MV-4-11 (cell line): ENCODE measurements around the gene E2F8.

Experiments
- DNase-seq: peaks from one replicate; lab custom pipeline; 2025; lab: John Stamatoyannopoulos, UW

E2F8 gene

DNA sequence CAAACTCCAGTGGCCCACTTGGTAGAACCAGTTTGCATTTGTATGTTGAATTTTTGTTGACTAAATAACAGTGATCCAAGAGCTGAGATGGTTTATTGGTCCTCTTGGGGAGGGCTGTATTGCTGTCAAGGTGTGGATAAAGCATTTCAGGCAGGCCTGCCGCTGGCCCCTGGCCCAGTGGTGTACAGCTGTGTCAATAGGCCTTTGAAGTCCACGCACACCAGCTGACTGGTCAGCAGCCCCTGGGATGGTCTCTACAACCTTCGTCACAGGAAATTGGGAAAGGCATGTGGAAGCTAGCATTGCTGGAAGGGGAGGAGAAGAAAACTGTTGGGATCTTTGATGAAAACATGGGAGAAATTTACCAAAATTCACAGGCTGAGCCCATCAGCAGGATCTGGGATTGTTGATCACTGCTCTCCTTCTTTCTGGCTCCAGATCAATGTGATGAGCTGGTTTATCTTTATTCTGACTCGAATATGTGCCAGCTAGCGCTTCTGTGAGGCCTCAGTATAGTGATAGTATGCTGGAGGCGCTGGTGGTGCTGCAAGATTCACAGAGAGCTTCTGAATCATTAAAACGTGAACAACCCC lies 12.5 kb upstream of the E2F8 start:
- no peak for DNase-seq

- no peak for DNase-seq
These were observed 11.8 kb upstream of the E2F8 start for GRCh38 chr11:19252394-19253152.

DNA sequence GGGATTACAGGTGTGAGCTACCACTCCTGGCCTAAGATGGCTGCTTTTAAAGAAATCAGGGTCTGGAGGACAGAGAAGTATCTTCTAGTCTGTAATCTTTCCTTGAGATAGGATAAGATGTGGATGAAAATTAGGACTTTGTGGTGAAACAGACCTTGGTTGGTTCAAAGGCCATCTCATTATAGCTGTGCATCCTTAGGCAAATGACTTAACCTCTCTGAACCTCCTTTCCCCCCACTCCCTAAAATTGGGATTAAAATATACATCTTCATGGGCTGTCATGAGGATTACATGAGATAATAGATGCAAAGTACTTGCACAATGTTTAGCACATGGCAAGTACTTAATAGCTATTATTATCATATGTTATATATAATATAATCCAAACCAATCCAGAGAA lies 10.8 kb upstream of the E2F8 start:
- DNase-seq: no peak

DNA sequence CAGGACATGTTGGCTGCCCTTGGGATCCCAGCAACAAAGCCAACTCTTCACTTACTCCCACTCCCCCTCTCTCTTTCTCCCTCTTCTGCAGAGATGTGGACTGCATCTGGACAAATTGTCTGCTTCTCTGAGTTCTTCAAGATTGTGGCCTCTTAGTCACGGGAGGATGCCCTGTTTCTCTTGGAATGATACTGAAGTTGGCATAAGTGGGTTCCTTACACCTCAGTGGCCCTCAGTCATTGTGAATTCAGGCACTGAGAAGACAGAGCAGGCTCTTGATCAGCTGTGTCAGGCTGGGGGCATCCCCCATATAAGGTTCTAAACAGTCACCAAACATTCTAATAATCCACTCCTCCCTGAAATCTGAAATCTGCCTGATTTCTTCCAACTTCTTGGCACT lies 6.1 kb upstream of the E2F8 start:
- DNase-seq: no peak

GRCh38 chr11:19245351-19245750 lies 4.6 kb upstream of the E2F8 start:
- no peak for DNase-seq

DNA sequence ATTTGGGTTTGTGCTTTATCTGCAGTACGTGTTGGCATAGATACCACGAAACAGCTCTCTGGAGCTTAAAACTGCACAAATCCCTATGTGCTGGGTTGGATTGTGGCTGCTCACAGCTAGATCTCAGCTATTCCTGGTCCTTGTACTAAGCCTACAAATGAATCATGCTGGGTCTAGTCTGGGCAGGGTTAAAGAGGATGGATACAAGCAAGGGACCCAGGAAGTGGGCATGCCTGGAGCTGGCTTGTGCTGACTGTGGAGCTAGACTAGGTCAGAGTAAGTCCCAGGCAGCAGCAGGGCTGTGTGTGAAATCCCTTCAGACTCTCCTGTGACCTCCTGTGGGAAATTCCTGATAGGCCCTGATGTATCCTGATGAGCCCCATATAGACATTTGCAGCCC lies 3.9 kb upstream of the E2F8 start:
- peak; percentile 22 for DNase-seq

DNA sequence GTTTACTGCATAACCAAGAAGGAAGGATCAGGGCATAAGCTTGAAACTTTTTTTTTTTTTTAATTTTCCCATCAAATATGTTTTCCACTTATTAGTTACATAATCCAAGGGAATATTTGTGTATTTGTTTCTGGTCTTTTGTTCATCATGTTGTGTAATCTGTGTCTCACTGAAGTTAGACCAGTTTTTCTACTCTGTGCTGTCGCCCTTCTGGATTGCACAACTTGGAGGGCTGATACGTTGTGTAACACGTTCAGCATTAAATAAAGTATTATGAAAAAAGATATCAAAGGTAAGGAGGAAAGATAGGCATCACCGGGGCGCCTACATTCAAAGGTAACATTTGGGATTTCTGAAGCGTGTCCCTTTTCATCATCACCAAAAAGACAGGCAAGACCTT lies 3.3 kb upstream of the E2F8 start:
- peak; percentile 74 for DNase-seq

- peak; percentile 73 for DNase-seq
These were observed 2.9 kb upstream of the E2F8 start for GRCh38 chr11:19243613-19244012.

- no peak for DNase-seq
These were observed 2.4 kb upstream of the E2F8 start for GRCh38 chr11:19243143-19243542.

DNA sequence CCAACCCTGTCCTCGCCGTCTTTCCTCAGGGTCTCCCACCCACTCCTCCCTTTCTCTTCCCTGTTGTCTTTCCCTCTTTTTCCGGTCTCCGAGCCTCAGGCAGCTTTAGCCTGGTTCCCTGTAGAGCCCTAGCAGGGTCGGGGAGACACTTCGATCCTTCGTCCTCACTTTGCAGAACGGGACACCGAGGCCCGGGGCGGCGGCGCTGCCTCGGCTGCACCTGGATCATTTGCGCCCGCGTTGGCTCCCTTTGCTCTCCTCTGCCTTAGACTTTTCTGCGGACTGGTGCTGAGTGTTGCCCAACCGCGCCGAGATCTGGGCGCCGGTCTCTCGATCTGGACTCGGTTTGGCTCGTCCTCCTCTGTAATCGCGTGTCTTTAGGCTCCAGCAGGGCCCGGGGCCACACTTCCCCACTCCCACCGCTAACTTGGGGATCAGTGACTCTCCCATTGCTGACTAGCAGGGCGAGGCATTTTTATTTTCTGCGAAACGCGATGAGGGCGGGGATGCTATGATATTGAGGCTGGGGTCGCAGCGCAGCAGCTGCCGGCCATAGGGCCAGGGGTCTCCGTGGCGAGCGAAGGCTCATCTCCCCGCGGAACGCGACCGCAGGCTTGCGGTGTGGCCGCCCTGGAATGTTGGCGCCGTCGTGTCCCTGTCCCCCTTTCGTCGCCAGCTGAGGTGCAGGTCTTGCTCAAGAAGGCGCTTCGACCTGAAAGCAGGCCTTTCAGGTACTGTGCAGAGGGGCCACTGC lies 1.6 kb upstream of the E2F8 start:
- DNase-seq: no peak

DNA sequence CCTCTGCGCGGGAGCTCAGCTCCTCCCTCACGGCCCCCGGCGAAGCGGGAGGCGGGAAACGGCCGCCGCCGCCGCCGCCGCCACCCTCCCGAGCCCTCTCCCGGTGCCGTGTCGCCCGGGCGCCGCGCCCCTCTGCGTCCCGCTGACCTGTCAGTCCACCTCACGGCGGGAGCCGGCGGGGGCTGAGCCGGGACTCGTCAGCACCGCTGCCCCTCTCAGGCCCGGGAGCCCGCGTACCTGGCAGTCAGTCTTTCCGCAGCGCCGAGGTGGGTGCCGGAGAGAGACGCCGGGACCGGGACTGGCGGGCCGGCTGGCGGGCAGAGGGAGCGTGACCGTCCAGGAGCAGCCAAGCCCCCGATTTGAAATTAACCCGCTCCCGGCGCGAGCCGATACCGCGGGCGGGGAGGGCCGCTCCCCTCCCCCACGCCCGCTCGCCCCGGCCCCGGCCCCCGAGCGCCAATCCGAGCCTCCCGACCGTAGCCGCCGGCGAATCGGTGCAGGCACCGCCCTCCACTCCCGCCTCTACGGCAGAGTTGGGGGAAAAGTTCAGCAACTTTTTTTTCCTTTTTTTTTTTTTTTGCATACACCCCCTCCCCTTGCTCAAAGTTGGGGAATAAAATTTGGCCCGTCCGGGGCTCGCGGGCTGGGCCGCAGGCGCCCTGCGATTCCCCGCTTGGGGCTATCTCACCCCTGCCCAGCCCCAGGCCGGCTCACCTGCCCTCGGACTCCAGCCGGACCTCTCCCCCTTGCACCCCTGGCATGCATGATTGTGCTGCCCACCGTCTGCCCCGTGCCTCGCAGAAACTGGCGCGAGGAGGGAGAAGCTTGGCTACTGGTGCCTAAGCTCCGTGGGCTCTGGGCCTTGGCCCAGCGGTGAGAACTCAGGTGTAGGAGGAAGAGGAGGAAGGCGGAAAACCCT lies 774 bp upstream of the E2F8 start:
- peak; percentile 27 for DNase-seq

DNA sequence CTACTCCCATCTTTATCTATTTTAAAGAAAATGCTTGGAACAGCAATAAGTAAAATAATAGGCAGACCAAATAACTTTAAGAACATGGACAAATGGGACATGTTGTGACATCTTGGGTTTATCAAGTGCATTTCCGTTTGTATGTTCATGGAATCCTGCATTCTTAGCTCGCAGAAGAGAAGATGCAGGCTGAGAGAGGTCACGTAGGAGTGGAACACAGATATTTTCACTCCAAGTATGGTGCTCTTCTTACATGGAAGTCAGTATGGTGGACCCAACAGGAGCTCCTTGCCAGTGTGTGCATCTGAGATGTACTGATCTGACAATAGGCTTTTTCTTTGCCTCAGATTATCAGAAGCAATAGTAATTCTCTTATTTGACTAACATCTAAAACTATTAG lies 1.7 kb downstream of the E2F8 start:
- DNase-seq: no peak

- DNase-seq: no peak
These were observed 2.9 kb downstream of the E2F8 start for GRCh38 chr11:19237813-19238212.

GRCh38 chr11:19237381-19237780 lies 3.4 kb downstream of the E2F8 start:
- no peak for DNase-seq

DNA sequence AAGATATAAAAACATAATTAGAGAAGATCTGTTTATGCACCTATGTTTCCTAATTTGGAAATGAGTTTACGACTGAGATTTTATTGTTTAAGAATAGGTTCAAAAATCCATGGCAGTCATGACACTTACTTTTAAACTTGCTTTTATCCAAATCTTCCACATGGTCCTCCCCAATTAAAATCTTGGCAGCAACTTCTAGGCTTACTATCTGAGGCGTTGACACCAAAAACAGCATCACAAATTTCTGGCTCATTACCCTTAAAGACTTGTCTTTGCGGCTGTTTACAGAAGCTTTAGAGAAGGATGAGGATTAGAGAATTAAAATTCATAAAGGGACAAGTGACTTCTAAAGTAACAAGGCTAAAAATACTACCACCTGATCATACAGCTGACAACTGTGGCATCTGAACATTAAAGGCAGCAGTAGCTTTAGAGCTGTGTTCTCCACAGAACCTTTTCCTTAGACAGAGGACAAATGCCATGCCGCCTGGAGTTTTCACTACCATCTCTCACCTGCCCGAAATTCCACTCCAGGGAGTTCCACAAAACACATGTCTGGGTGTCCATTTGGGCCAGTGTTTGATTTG lies 6.4 kb downstream of the E2F8 start:
- DNase-seq: no peak

DNA sequence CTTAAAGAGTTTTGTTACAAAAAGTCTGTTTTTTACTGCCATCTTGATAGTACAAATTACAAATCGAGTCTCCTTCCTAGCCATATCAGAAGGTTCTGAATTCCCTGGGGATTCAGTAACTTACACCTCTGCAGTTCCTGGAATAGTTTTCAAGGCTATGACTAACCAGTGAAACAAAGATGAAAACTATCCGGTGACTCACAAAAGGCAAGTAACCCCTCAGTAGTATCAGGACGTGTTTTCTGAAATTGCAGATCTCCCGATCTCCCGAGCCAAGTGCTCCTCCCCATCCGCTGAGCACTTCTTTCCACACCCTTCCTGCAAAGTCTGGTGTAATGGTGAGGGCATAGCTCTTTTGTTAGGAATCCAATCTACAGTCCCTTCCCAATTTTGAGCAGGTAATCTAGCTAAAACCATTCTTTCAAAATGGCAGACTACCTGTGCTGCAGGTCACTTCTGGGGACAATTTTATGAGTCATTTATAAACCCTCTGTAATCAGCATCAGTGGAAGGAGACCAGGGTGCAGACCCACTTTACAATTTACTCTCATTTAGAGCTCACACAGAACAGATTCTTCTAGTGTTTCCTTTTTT lies 7.7 kb downstream of the E2F8 start:
- DNase-seq: no peak

DNA sequence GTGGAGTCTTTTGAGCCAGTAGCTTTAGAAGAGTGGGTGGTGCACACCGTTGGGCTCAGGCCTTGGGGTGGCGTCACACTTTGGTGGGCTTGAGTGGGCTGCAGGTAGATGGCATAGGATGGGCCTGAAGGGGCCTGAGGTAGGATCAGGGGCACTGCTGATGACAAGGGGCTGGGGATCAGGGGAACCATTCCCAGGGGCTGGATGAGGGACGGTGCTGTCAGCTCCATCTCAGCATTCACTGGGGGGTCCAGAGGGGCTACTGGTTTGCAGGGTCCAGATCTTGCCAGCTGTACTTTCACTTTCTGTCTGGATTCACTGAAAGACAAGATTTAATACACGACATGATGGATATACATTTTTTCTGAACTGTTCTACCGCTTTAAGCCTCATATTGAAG lies 11.1 kb downstream of the E2F8 start:
- no peak for DNase-seq

DNA sequence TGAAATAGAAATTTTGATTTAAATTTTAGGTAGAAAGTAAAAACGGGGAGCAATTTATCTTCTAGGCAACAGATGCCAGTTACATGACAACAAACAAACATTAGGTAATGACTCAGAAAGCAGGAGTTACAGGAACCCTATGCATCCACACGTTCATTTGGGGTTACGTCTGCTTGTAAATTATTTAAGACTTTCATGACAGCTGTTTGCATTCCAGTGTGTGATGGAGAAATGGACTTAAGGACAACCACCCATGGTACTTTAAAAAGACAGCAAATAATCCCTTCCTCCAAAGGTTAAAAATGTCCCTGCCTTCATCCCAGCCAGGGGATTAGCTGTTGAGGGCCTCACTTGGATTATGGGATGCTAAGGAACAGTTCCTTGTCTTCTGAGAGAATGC lies 11.8 kb downstream of the E2F8 start:
- no peak for DNase-seq

DNA sequence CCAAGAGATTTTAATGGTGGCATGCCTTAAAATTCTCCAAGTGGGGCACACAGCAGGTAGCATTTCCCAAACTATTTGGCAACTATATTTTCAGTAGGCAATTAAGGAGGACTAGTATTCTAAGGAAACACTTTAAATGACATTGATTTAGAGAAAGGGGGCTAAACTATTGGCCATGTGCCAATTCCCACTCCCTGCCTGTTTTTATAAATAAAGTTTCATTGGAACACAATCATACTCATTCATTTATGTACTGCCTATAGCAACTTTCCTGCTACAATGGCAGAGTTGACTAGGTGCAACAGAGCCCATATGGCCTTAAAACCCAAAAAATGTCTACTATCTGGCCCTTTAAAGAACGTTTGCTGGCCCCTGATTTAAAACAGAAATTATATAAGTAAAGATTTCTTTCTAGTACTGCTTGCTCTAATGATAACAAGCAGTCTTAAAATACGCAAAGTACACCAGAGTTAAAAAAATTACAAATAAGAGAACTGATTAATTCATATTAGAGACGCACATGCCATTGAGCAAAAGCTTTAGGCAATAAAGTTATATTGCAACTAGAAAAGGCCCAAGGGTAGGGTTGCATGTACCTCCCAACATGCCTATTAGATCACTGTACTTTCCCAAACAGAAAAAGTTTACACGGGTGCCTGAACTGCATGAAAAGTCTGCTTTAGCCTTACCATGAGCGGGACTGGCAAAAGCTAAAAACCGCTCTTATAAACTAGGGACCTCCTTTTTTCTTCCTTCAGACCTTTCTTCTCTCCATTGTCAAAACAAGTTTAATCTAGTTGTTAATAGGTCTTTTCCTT lies 14.2 kb downstream of the E2F8 start:
- no peak for DNase-seq

- DNase-seq: no peak
These were observed 15.2 kb downstream of the E2F8 start for GRCh38 chr11:19225581-19225980.

DNA sequence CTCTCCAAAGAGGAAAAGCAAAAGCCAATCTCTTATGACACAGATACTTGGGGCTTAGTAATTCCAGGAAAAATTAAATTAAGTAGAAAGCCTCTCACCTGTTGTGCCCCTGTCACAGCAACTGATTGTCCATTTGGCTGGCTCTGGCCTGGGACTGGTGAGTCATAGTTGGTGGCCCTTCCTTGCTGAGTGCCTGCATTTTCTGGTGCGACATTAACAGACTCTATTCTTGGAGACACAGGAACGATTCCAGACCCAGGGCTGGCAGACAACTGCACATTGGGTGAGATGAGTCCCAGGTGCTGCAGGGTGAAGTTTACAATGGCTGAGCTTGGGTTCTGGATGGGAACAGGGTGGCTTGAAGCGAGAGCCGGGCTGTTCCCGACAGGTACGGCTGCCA lies 15.6 kb downstream of the E2F8 start:
- no peak for DNase-seq
